Left lung (tissue), 10 donors: ENCODE data around the gene PTPRM. TPM values are rescaled to one million over a fixed set of nuclear protein-coding genes. Genes with fewer than 3 reads are reported as not detected.

Source experiments
- ATAC-seq: fragments of 200-7000 bp; cut with Tn5 transposase; one replicate; pipeline ENCODE4 v1.9.1; 2020; ENCODE audit warnings: moderate library complexity
- DNase-seq, 4 donors: peaks; one replicate each; pipeline ENCODE4 v3.0.0-alpha.2; 2013 to 2020
- H3K27ac ChIP-seq, 2 donors: fragments of 200-600 bp; sonication (generic) in 1 of 2; one replicate each; pipeline versions ENCODE4 v1.5.0 to v1.8.0; 2020 to 2021
- H3K27me3 ChIP-seq, 2 donors: fragments of 200-600 bp; sonication (generic) in 1 of 2; one replicate each; pipeline versions ENCODE4 v1.5.0 to v1.8.0; 2020 to 2021
- H3K36me3 ChIP-seq, 2 donors: fragments of 200-600 bp; sonication (generic) in 1 of 2; one replicate each; pipeline versions ENCODE4 v1.5.0 to v1.8.0; 2020 to 2021
- H3K4me1 ChIP-seq, 2 donors: fragments of 200-600 bp; one replicate each; pipeline ENCODE4 v1.8.0; 2021
- H3K4me3 ChIP-seq, 2 donors: fragments of 200-600 bp; sonication (generic) in 1 of 2; one replicate each; pipeline versions ENCODE4 v1.5.0 to v1.8.0; 2020 to 2021; ENCODE audit warnings: mild to moderate bottlenecking in 1 of 2
- H3K9me3 ChIP-seq, 2 donors: fragments of 200-600 bp; sonication (generic) in 1 of 2; one replicate each; pipeline versions ENCODE4 v1.5.0 to v1.8.0; 2020 to 2021
- CTCF ChIP-seq, 2 donors: fragments of 200-600 bp; sonication (generic) in 1 of 2; IDR thresholded peaks; one replicate each; pipeline versions ENCODE4 v1.5.0 to v1.8.0; 2021; ENCODE audit warnings: antibody characterized with exemption in 2 of 2
- intact Hi-C, 2 donors: fragments of 100-400 bp; cut with DNase I; formaldehyde crosslinking; loops; one replicate each; pipeline versions ENCODE4 v1.11.2 to v1.14.2; 2022
- polyA plus RNA-seq, 6 donors: library from polyadenylated mRNA; unstranded; fragments of 120-200 nt; gene quantifications; one replicate each; pipeline ENCODE4 v1.2.1, GENCODE V29; 2013; ENCODE audit not compliant: insufficient read length in 6 of 6
- total RNA-seq, 2 donors: library from RNA; stranded (reverse); fragmentation: NEBNext Ultra II Directional; extraction: Animal tissue kit (Norgen Biotek cat#: 25700); gene quantifications; one replicate each; pipeline ENCODE4 v1.2.1, GENCODE V29; 2021
- donor health status: DM: no; HTN: yes; CAD: no.
- donor health status: DM: no; HTN: no; CAD: no.

Gene PTPRM
- total and polyA plus RNA-seq, 8 donors: 76.4 to 99.6 (median 90.1) TPM

- H3K9me3 ChIP-seq: no peaks in the 10 kb centered on the region
- intact Hi-C loops: no loop called here
- no peak overlapping the region for H3K4me3 ChIP-seq
- no peak for DNase-seq
- no peaks in the 10 kb centered on the region for H3K27me3 ChIP-seq
- no peaks in the 10 kb centered on the region for H3K4me1 ChIP-seq
- no peaks in the 10 kb centered on the region for H3K36me3 ChIP-seq
- ATAC-seq: peak; percentile 49
- H3K27ac ChIP-seq: no peak overlapping the region
- no peak for TF ChIP-seq CTCF (IDR thresholded peaks at IDR 0.05)
Observed at GRCh38 chr18:7902399-7902839, 335.3 kb downstream of the PTPRM start.

GRCh38 chr18:7904529-7904928 is 337.4 kb downstream of the PTPRM start:
- H3K4me3 ChIP-seq: no peak overlapping the region
- ATAC-seq: no peak
- no peaks in the 10 kb centered on the region for H3K36me3 ChIP-seq
- no peaks in the 10 kb centered on the region for H3K27me3 ChIP-seq
- DNase-seq: no peak
- no peak for TF ChIP-seq CTCF (IDR thresholded peaks at IDR 0.05)
- H3K27ac ChIP-seq: no peak overlapping the region
- intact Hi-C loops: no loop called here
- H3K9me3 ChIP-seq: no peaks in the 10 kb centered on the region
- H3K4me1 ChIP-seq: no peaks in the 10 kb centered on the region

GRCh38 chr18:7908681-7909299 is 341.7 kb downstream of the PTPRM start:
- ATAC-seq: peak; percentile 22
- no peak for TF ChIP-seq CTCF (IDR thresholded peaks at IDR 0.05)
- H3K4me3 ChIP-seq: no peak overlapping the region
- intact Hi-C loops: no loop called here
- no peak for DNase-seq
- H3K36me3 ChIP-seq: no peaks in the 10 kb centered on the region
- no peaks in the 10 kb centered on the region for H3K4me1 ChIP-seq
- no peak overlapping the region for H3K27ac ChIP-seq
- H3K27me3 ChIP-seq: no peaks in the 10 kb centered on the region
- H3K9me3 ChIP-seq: peaks cover 0 to 9% of the 10 kb centered on the region in 2 donors

GRCh38 chr18:7914834-7915670 is 347.9 kb downstream of the PTPRM start:
- intact Hi-C loops: no loop called here
- no peaks in the 10 kb centered on the region for H3K27me3 ChIP-seq
- H3K36me3 ChIP-seq: no peaks in the 10 kb centered on the region
- no peak overlapping the region for H3K27ac ChIP-seq
- ATAC-seq: no peak
- H3K4me3 ChIP-seq: no peak overlapping the region
- peaks cover 0 to 9% of the 10 kb centered on the region in 2 donors for H3K9me3 ChIP-seq
- TF ChIP-seq CTCF (IDR thresholded peaks at IDR 0.05): no peak
- no peak for DNase-seq
- H3K4me1 ChIP-seq: peaks cover 0 to 5% of the 10 kb centered on the region in 2 donors

GRCh38 chr18:7918701-7919100 is 351.6 kb downstream of the PTPRM start:
- peaks cover 5 to 12% of the 10 kb centered on the region in 2 donors for H3K4me1 ChIP-seq
- peaks cover 0 to 7% of the 10 kb centered on the region in 2 donors for H3K9me3 ChIP-seq
- H3K27ac ChIP-seq: no peak overlapping the region
- intact Hi-C loops: no loop called here
- no peak for ATAC-seq
- no peaks in the 10 kb centered on the region for H3K27me3 ChIP-seq
- no peak for TF ChIP-seq CTCF (IDR thresholded peaks at IDR 0.05)
- DNase-seq: no peak
- H3K36me3 ChIP-seq: no peaks in the 10 kb centered on the region
- H3K4me3 ChIP-seq: no peak overlapping the region
